ENCODE measurements around the gene ACADSB.

DNA sequence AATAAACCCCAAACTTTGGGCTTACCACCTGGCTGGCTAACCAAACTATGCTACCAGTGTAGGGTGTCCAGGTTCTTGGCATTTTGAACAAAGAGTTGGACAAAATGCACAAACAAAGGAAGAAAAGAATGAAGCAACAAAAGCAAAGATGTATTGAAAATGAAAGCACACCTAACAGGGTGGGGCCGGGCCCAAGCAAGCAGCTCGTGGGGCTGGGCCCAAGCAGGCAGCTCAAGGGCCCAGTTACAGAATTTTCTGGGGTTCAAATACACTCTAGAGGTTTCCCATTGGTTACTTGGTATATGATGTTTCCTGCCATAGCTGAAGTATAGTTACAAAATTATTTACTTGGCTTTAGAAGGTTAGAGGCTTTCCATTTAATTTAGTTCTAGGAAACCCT lies 15.7 kb downstream of the ACADSB start:
- TF ChIP-seq EP300 (IDR thresholded peaks at IDR 0.05): no peak
- TF ChIP-seq, protein P1, sequence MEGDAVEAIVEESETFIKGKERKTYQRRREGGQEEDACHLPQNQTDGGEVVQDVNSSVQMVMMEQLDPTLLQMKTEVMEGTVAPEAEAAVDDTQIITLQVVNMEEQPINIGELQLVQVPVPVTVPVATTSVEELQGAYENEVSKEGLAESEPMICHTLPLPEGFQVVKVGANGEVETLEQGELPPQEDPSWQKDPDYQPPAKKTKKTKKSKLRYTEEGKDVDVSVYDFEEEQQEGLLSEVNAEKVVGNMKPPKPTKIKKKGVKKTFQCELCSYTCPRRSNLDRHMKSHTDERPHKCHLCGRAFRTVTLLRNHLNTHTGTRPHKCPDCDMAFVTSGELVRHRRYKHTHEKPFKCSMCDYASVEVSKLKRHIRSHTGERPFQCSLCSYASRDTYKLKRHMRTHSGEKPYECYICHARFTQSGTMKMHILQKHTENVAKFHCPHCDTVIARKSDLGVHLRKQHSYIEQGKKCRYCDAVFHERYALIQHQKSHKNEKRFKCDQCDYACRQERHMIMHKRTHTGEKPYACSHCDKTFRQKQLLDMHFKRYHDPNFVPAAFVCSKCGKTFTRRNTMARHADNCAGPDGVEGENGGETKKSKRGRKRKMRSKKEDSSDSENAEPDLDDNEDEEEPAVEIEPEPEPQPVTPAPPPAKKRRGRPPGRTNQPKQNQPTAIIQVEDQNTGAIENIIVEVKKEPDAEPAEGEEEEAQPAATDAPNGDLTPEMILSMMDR (IDR thresholded peaks at IDR 0.05): no peak
- TF ChIP-seq POLR2A (IDR thresholded peaks at IDR 0.05): no peak

Data from ovary (tissue), 3 donors.